ENCODE results near the gene ASCC2. TPM values are rescaled to one million over a fixed set of nuclear protein-coding genes. Genes with fewer than 3 reads are reported as not detected.
"Not testable (repeated sequence)": the region's sequence is repeated elsewhere in the genome, so short reads cannot be mapped to it uniquely, and the experiment has no call there.

Gene ASCC2
- total and polyA plus RNA-seq, 2 donors (not counting 3 experiments of a cell fraction or from before 2014, with no cell fraction given) = 43.6 to 60.7 TPM

DNA sequence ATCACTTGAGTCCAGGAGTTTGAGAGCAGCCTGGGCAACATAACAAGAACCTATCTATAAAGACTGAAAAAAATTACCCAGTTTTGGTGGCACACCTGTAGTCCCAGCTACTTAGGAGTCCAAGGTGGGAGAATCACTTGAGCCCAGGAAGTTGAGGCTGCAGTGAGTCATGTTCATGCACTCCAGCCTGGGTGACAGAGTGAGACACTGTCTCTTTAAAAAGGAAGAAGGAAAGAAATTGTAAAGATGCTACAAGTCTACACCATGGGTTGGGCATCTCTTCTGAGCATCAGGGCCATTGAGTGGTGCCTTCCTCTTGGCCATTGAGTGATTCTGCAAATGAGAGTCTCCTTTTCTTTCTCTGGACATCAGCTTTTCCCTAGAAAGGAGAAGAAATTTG lies 29.2 kb upstream of the ASCC2 start:
- peaks cover 0 to 3% of the 10 kb centered on the region in 2 experiments for H3K27me3 ChIP-seq (ENCODE audit: control insufficient read depth in 2 of 2, insufficient read depth in 2 of 2, low read length in 2 of 2)
- no peak for TF ChIP-seq POLR2AphosphoS5 (IDR thresholded peaks at IDR 0.05; ENCODE audit: insufficient read depth, low read depth, low read length)
- TF ChIP-seq FOS (IDR thresholded peaks at IDR 0.05; ENCODE audit: borderline replicate concordance, insufficient read depth, low read length) = no peak
- no peak for TF ChIP-seq POLR2A (IDR thresholded peaks at IDR 0.05; ENCODE audit: low read depth, low read length)
- no peak for TF ChIP-seq MYC (IDR thresholded peaks at IDR 0.05; ENCODE audit: low read depth, low read length)
- TF ChIP-seq, protein P1, sequence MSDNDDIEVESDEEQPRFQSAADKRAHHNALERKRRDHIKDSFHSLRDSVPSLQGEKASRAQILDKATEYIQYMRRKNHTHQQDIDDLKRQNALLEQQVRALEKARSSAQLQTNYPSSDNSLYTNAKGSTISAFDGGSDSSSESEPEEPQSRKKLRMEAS (IDR thresholded peaks at IDR 0.05; ENCODE audit: insufficient read depth, insufficient read length) = no peak
- TF ChIP-seq GATA2 (IDR thresholded peaks at IDR 0.05; ENCODE audit: insufficient read depth, insufficient read length, low read depth, low read length) = no peak
- TF ChIP-seq EZH2 (IDR thresholded peaks at IDR 0.05; ENCODE audit: borderline replicate concordance, low read depth, low read length, severe bottlenecking) = no peak
- TF ChIP-seq JUN (IDR thresholded peaks at IDR 0.05; ENCODE audit: borderline replicate concordance, insufficient read depth, insufficient read length, low read depth) = no peak
- TF ChIP-seq, protein P2, sequence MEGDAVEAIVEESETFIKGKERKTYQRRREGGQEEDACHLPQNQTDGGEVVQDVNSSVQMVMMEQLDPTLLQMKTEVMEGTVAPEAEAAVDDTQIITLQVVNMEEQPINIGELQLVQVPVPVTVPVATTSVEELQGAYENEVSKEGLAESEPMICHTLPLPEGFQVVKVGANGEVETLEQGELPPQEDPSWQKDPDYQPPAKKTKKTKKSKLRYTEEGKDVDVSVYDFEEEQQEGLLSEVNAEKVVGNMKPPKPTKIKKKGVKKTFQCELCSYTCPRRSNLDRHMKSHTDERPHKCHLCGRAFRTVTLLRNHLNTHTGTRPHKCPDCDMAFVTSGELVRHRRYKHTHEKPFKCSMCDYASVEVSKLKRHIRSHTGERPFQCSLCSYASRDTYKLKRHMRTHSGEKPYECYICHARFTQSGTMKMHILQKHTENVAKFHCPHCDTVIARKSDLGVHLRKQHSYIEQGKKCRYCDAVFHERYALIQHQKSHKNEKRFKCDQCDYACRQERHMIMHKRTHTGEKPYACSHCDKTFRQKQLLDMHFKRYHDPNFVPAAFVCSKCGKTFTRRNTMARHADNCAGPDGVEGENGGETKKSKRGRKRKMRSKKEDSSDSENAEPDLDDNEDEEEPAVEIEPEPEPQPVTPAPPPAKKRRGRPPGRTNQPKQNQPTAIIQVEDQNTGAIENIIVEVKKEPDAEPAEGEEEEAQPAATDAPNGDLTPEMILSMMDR (IDR thresholded peaks at IDR 0.05; ENCODE audit: extremely low read depth in 1 of 2, insufficient read depth in 1 of 2, low read depth in 1 of 2, low read length in 2 of 2) = no peak
- ChIA-PET POLR2A (no interaction called here), CTCF (no interaction called here)
- BruUV-seq (replicated peaks) = no TSS peak
- H4K20me1 ChIP-seq (replicated peaks; ENCODE audit: control insufficient read depth, extremely low read depth, insufficient read depth, low read length) = no peaks in the 10 kb centered on the region
- no peaks in the 10 kb centered on the region for H3K9me1 ChIP-seq (replicated peaks; ENCODE audit: control insufficient read depth, extremely low read depth, insufficient read depth, low read length)
- no peak overlapping the region for H3K9ac ChIP-seq (replicated peaks; ENCODE audit: extremely low read depth, insufficient read depth, low read length)
- dilution Hi-C loops (cut with MboI; ENCODE audit: extremely low pct_ligation_motif_present, low sequenced_read_pairs) = no loop called here
- no peak overlapping the region for H3K4me2 ChIP-seq (ENCODE audit: insufficient read depth, low read length)
- no peak overlapping the region for H3K4me3 ChIP-seq (replicated peaks in 1 of 3; ENCODE audit: insufficient read depth in 1 of 3, low read depth in 1 of 3, low read length in 3 of 3)
- H3K9me3 ChIP-seq (replicated peaks; ENCODE audit: control insufficient read depth, insufficient read depth, low read length) = no peaks in the 10 kb centered on the region
- intact Hi-C loops (cut with micrococcal nuclease) = no loop called here
- FAIRE-seq = no peak
- H2AFZ ChIP-seq (ENCODE audit: low read depth, low read length) = no peak overlapping the region
- H3K4me1 ChIP-seq (ENCODE audit: control insufficient read depth, extremely low read depth, insufficient read depth, low read length) = no peaks in the 10 kb centered on the region
- H3K36me3 ChIP-seq (ENCODE audit: control insufficient read depth in 2 of 2, extremely low read depth in 1 of 2, insufficient read depth in 2 of 2, low read length in 2 of 2) = no peaks in the 10 kb centered on the region
- DNase-seq (ENCODE audit: low read depth, low spot score) = no peak
- H3K79me2 ChIP-seq (ENCODE audit: control insufficient read depth, insufficient read depth, low read length) = no peaks in the 10 kb centered on the region
- no peak overlapping the region for H3K27ac ChIP-seq (ENCODE audit: insufficient read depth, low read depth, low read length)

DNA sequence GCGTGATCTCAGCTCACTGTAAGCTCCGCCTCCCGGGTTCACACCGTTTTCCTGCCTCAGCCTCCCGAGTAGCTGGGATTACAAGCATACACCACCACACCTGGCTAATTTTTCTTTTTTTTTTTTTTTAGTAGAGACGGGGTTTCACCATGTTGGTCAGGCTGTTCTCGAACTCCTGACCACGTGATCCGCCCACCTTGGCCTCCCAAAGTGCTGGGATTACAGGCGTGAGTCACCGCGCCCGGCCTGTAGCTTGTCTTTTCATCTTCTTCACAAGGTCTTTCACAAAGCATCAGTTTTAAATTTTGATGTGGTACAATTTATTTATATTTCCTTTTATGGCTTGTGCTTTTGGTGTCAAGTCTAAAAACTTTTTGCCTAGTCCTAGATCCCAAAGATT lies 27.5 kb upstream of the ASCC2 start:
- H3K36me3 ChIP-seq (ENCODE audit: control insufficient read depth in 2 of 2, extremely low read depth in 1 of 2, insufficient read depth in 2 of 2, low read length in 2 of 2); BruUV-seq (replicated peaks); H3K27ac ChIP-seq (ENCODE audit: insufficient read depth, low read depth, low read length); intact Hi-C loops (cut with micrococcal nuclease); H2AFZ ChIP-seq (ENCODE audit: low read depth, low read length); H3K9ac ChIP-seq (replicated peaks; ENCODE audit: extremely low read depth, insufficient read depth, low read length); dilution Hi-C loops (cut with MboI; ENCODE audit: extremely low pct_ligation_motif_present, low sequenced_read_pairs); H4K20me1 ChIP-seq (replicated peaks; ENCODE audit: control insufficient read depth, extremely low read depth, insufficient read depth, low read length); DNase-seq (ENCODE audit: low read depth, low spot score); H3K4me3 ChIP-seq (replicated peaks in 1 of 3; ENCODE audit: insufficient read depth in 1 of 3, low read depth in 1 of 3, low read length in 3 of 3); H3K9me3 ChIP-seq (replicated peaks; ENCODE audit: control insufficient read depth, insufficient read depth, low read length); H3K4me1 ChIP-seq (ENCODE audit: control insufficient read depth, extremely low read depth, insufficient read depth, low read length); H3K4me2 ChIP-seq (ENCODE audit: insufficient read depth, low read length); H3K9me1 ChIP-seq (replicated peaks; ENCODE audit: control insufficient read depth, extremely low read depth, insufficient read depth, low read length); H3K79me2 ChIP-seq (ENCODE audit: control insufficient read depth, insufficient read depth, low read length); FAIRE-seq; H3K27me3 ChIP-seq (ENCODE audit: control insufficient read depth in 2 of 2, insufficient read depth in 2 of 2, low read length in 2 of 2): not testable (repeated sequence)
- CTCF ChIA-PET = interaction anchor here (1.0 to 1.1 kb wide), 2 partner anchors 9 to 16 kb away, joined by 3 read pairs; no protein-coding TSS in a partner anchor
- POLR2A ChIA-PET = interaction anchor here (0.5 kb wide), 1 partner anchor 14 kb away, joined by 3 read pairs; no protein-coding TSS in a partner anchor

Data from endothelial cell of umbilical vein (primary cell).